ENCODE measurements around the gene UBE2E3.

UBE2E3 gene

GRCh38 chr2:180990337-180990736 lies 9.9 kb downstream of the UBE2E3 start:
- Histone ChIP-seq H3K4me1 (ENCODE audit: control insufficient read depth, low read length) (no peaks in the 10 kb centered on the region), H3K79me2 (ENCODE audit: control insufficient read depth, low read length) (peaks cover 30% of the 10 kb centered on the region), H3K4me2 (ENCODE audit: low read length) (no peak overlapping the region), H3K27ac (ENCODE audit: low read depth, low read length) (no peak overlapping the region), H3K36me3 (ENCODE audit: control insufficient read depth, low read length) (peaks cover 25% of the 10 kb centered on the region), H3F3A (ENCODE audit: control insufficient read depth, insufficient read depth) (no peaks in the 10 kb centered on the region), H3K27me3 (ENCODE audit: control insufficient read depth, low read length) (no peaks in the 10 kb centered on the region), H3K9me2 (replicated peaks; ENCODE audit: control insufficient read depth, low read length) (no peaks in the 10 kb centered on the region), H4K20me1 (ENCODE audit: control insufficient read depth, insufficient read depth, low read depth, low read length) (no peaks in the 10 kb centered on the region), H3K9me3 (ENCODE audit: control insufficient read depth, insufficient read depth, low read length) (no peaks in the 10 kb centered on the region), H3K4me3 (ENCODE audit: low read length) (no peak overlapping the region)
- TF ChIP-seq EZH2phosphoT487 (IDR thresholded peaks at IDR 0.05; ENCODE audit: borderline replicate concordance, low read length) (no peak), CTCF (IDR thresholded peaks at IDR 0.05; ENCODE audit: low read depth, low read length, poor library complexity, severe bottlenecking) (no peak)

GRCh38 chr2:180990794-180991193 lies 10.4 kb downstream of the UBE2E3 start:
- no peaks in the 10 kb centered on the region for H3K9me2 ChIP-seq (replicated peaks; ENCODE audit: control insufficient read depth, low read length)
- no peaks in the 10 kb centered on the region for H4K20me1 ChIP-seq (ENCODE audit: control insufficient read depth, insufficient read depth, low read depth, low read length)
- no peak overlapping the region for H3K4me2 ChIP-seq (ENCODE audit: low read length)
- H3K27ac ChIP-seq (ENCODE audit: low read depth, low read length): no peak overlapping the region
- H3F3A ChIP-seq (ENCODE audit: control insufficient read depth, insufficient read depth): no peaks in the 10 kb centered on the region
- peaks cover 30% of the 10 kb centered on the region for H3K79me2 ChIP-seq (ENCODE audit: control insufficient read depth, low read length)
- H3K27me3 ChIP-seq (ENCODE audit: control insufficient read depth, low read length): no peaks in the 10 kb centered on the region
- no peaks in the 10 kb centered on the region for H3K9me3 ChIP-seq (ENCODE audit: control insufficient read depth, insufficient read depth, low read length)
- no peaks in the 10 kb centered on the region for H3K4me1 ChIP-seq (ENCODE audit: control insufficient read depth, low read length)
- TF ChIP-seq EZH2phosphoT487 (IDR thresholded peaks at IDR 0.05; ENCODE audit: borderline replicate concordance, low read length): no peak
- no peak for TF ChIP-seq CTCF (IDR thresholded peaks at IDR 0.05; ENCODE audit: low read depth, low read length, poor library complexity, severe bottlenecking)
- peaks cover 25% of the 10 kb centered on the region for H3K36me3 ChIP-seq (ENCODE audit: control insufficient read depth, low read length)
- H3K4me3 ChIP-seq (ENCODE audit: low read length): no peak overlapping the region

- Histone ChIP-seq H3K4me2 (ENCODE audit: low read length) (no peak overlapping the region), H3K4me1 (ENCODE audit: control insufficient read depth, low read length) (no peaks in the 10 kb centered on the region), H3K4me3 (ENCODE audit: low read length) (no peak overlapping the region), H3K36me3 (ENCODE audit: control insufficient read depth, low read length) (peaks cover 20% of the 10 kb centered on the region), H3K27me3 (ENCODE audit: control insufficient read depth, low read length) (no peaks in the 10 kb centered on the region), H3K79me2 (ENCODE audit: control insufficient read depth, low read length) (peaks cover 25% of the 10 kb centered on the region), H3F3A (ENCODE audit: control insufficient read depth, insufficient read depth) (no peaks in the 10 kb centered on the region), H4K20me1 (ENCODE audit: control insufficient read depth, insufficient read depth, low read depth, low read length) (no peaks in the 10 kb centered on the region), H3K9me2 (replicated peaks; ENCODE audit: control insufficient read depth, low read length) (no peaks in the 10 kb centered on the region), H3K27ac (ENCODE audit: low read depth, low read length) (no peak overlapping the region), H3K9me3 (ENCODE audit: control insufficient read depth, insufficient read depth, low read length) (no peaks in the 10 kb centered on the region)
- TF ChIP-seq CTCF (IDR thresholded peaks at IDR 0.05; ENCODE audit: low read depth, low read length, poor library complexity, severe bottlenecking) (no peak), EZH2phosphoT487 (IDR thresholded peaks at IDR 0.05; ENCODE audit: borderline replicate concordance, low read length) (no peak)
Observed at GRCh38 chr2:180991361-180991760, 11.0 kb downstream of the UBE2E3 start.

- no peak for TF ChIP-seq CTCF (IDR thresholded peaks at IDR 0.05; ENCODE audit: low read depth, low read length, poor library complexity, severe bottlenecking)
- no peak for TF ChIP-seq EZH2phosphoT487 (IDR thresholded peaks at IDR 0.05; ENCODE audit: borderline replicate concordance, low read length)
- H3K4me1 ChIP-seq (ENCODE audit: control insufficient read depth, low read length): no peaks in the 10 kb centered on the region
- no peak overlapping the region for H3K27ac ChIP-seq (ENCODE audit: low read depth, low read length)
- H3K9me2 ChIP-seq (replicated peaks; ENCODE audit: control insufficient read depth, low read length): no peaks in the 10 kb centered on the region
- H3F3A ChIP-seq (ENCODE audit: control insufficient read depth, insufficient read depth): no peaks in the 10 kb centered on the region
- no peaks in the 10 kb centered on the region for H3K9me3 ChIP-seq (ENCODE audit: control insufficient read depth, insufficient read depth, low read length)
- H3K36me3 ChIP-seq (ENCODE audit: control insufficient read depth, low read length): peaks cover 20% of the 10 kb centered on the region
- peaks cover 25% of the 10 kb centered on the region for H3K79me2 ChIP-seq (ENCODE audit: control insufficient read depth, low read length)
- H3K4me3 ChIP-seq (ENCODE audit: low read length): no peak overlapping the region
- H4K20me1 ChIP-seq (ENCODE audit: control insufficient read depth, insufficient read depth, low read depth, low read length): no peaks in the 10 kb centered on the region
- no peaks in the 10 kb centered on the region for H3K27me3 ChIP-seq (ENCODE audit: control insufficient read depth, low read length)
- no peak overlapping the region for H3K4me2 ChIP-seq (ENCODE audit: low read length)
Observed at GRCh38 chr2:180991820-180992219, 11.4 kb downstream of the UBE2E3 start.

Measured in DOHH2 (cell line).